HAP-1 (cell line): ENCODE data around the gene BORCS5.
"Not testable (repeated sequence)": the region's sequence is repeated elsewhere in the genome, so short reads cannot be mapped to it uniquely, and the experiment has no call there.

Source experiments
- DNase-seq, 2 experiments: peaks; one replicate each; pipeline ENCODE4 v3.0.0-alpha.2; 2016 to 2020; ENCODE audit warnings: low spot score in 2 of 2
- H3K27me3 ChIP-seq: fragments of 250-450 bp; sonication (Bioruptor Pico); 2 replicates; pipeline ENCODE4 v1.5.1; 2020; ENCODE audit warnings: low read depth, mild to moderate bottlenecking, moderate library complexity
- H3K36me3 ChIP-seq: fragments of 250-450 bp; sonication (Bioruptor Pico); replicated peaks from 2 replicates; pipeline ENCODE4 v1.5.1; 2020; ENCODE audit warnings: mild to moderate bottlenecking
- H3K4me1 ChIP-seq: fragments of 250-450 bp; sonication (Bioruptor Pico); 2 replicates; pipeline ENCODE4 v1.5.1; 2020; ENCODE audit warnings: mild to moderate bottlenecking
- H3K4me3 ChIP-seq: fragments of 250-450 bp; sonication (Bioruptor Pico); 2 replicates; pipeline ENCODE4 v1.5.1; 2020; ENCODE audit warnings: mild to moderate bottlenecking, moderate library complexity
- H3K9me3 ChIP-seq: fragments of 250-450 bp; sonication (Bioruptor Pico); 2 replicates; pipeline ENCODE4 v1.5.1; 2020; ENCODE audit warnings: mild to moderate bottlenecking, moderate library complexity
- in situ Hi-C: fragments of 300-500 bp; cut with MboI; formaldehyde crosslinking; loops from 3 replicates; pipeline ENCODE4 v1.14.3; 2020; ENCODE audit warnings: low sequenced_read_pairs, inconsistent platforms, mixed read lengths

Gene BORCS5

GRCh38 chr12:12408265-12408690 is 51.4 kb downstream of the BORCS5 start:
- Histone ChIP-seq H3K9me3 (no peaks in the 10 kb centered on the region), H3K36me3 (no peaks in the 10 kb centered on the region; the same call in 1 of the 2 replicates), H3K4me3 (no peak overlapping the region), H3K4me1 (peaks cover 10% of the 10 kb centered on the region; the same call in 1 of the 2 replicates), H3K27me3 (no peaks in the 10 kb centered on the region)
- DNase-seq: no peak
- in situ Hi-C loops: no loop called here

GRCh38 chr12:12409337-12409736 is 52.5 kb downstream of the BORCS5 start:
- DNase-seq, H3K36me3 ChIP-seq, in situ Hi-C loops: not testable (repeated sequence)

GRCh38 chr12:12415886-12416285 is 59.0 kb downstream of the BORCS5 start:
- peaks cover 8% of the 10 kb centered on the region; the same call in 1 of the 2 replicates for H3K4me1 ChIP-seq
- H3K36me3 ChIP-seq: no peaks in the 10 kb centered on the region
- H3K4me3 ChIP-seq: no peak overlapping the region
- DNase-seq: no peak
- in situ Hi-C loops: no loop called here
- H3K9me3 ChIP-seq: no peaks in the 10 kb centered on the region
- no peaks in the 10 kb centered on the region for H3K27me3 ChIP-seq

More at GRCh38 chr12:12409337-12409736, 52.5 kb downstream of the BORCS5 start:
- not testable (repeated sequence) for H3K4me1 ChIP-seq, H3K9me3 ChIP-seq, H3K27me3 ChIP-seq, H3K4me3 ChIP-seq

- H3K36me3 ChIP-seq, H3K27me3 ChIP-seq, H3K4me3 ChIP-seq, H3K4me1 ChIP-seq, in situ Hi-C loops, DNase-seq, H3K9me3 ChIP-seq: not testable (repeated sequence)
Measured at GRCh38 chr12:12419165-12419564, 62.3 kb downstream of the BORCS5 start.

GRCh38 chr12:12423367-12423766 is 66.5 kb downstream of the BORCS5 start:
- H3K4me3 ChIP-seq: no peak overlapping the region
- H3K36me3 ChIP-seq: no peaks in the 10 kb centered on the region
- H3K27me3 ChIP-seq: no peaks in the 10 kb centered on the region
- 0 out of 2 replicates have a peak, but pooled peaks cover 4% of the 10 kb centered on the region for H3K4me1 ChIP-seq
- DNase-seq: no peak
- H3K9me3 ChIP-seq: peaks cover 8% of the 10 kb centered on the region; the same call in 1 of the 2 replicates
- in situ Hi-C loops: no loop called here

- in situ Hi-C loops: no loop called here
- H3K36me3 ChIP-seq: no peaks in the 10 kb centered on the region
- peaks cover 8% of the 10 kb centered on the region; the same call in 1 of the 2 replicates for H3K9me3 ChIP-seq
- no peaks in the 10 kb centered on the region for H3K27me3 ChIP-seq
- DNase-seq: no peak
- no peak overlapping the region for H3K4me3 ChIP-seq
- no peaks in the 10 kb centered on the region for H3K4me1 ChIP-seq
Measured at GRCh38 chr12:12425001-12425400, 68.1 kb downstream of the BORCS5 start.

GRCh38 chr12:12425616-12426015 is 68.7 kb downstream of the BORCS5 start:
- DNase-seq: no peak
- no peaks in the 10 kb centered on the region for H3K27me3 ChIP-seq
- in situ Hi-C loops: no loop called here

GRCh38 chr12:12427568-12427967 is 70.7 kb downstream of the BORCS5 start:
- H3K9me3 ChIP-seq: peaks cover 8% of the 10 kb centered on the region; the same call in 1 of the 2 replicates
- in situ Hi-C loops: no loop called here
- DNase-seq: no peak
- H3K4me3 ChIP-seq: no peak overlapping the region
- H3K4me1 ChIP-seq: peaks cover 9% of the 10 kb centered on the region
- H3K27me3 ChIP-seq: no peaks in the 10 kb centered on the region
- H3K36me3 ChIP-seq: no peaks in the 10 kb centered on the region

More at GRCh38 chr12:12425616-12426015, 68.7 kb downstream of the BORCS5 start:
- H3K4me1 ChIP-seq: peaks cover 4% of the 10 kb centered on the region
- peaks cover 8% of the 10 kb centered on the region; the same call in 1 of the 2 replicates for H3K9me3 ChIP-seq
- H3K4me3 ChIP-seq: no peak overlapping the region
- H3K36me3 ChIP-seq: no peaks in the 10 kb centered on the region

- H3K9me3 ChIP-seq: peaks cover 8% of the 10 kb centered on the region; the same call in 1 of the 2 replicates
- H3K27me3 ChIP-seq: no peaks in the 10 kb centered on the region
- no peak for DNase-seq
- in situ Hi-C loops: no loop called here
- no peaks in the 10 kb centered on the region for H3K36me3 ChIP-seq
- H3K4me3 ChIP-seq: no peak overlapping the region
- peaks cover 9% of the 10 kb centered on the region for H3K4me1 ChIP-seq
Measured at GRCh38 chr12:12428047-12428446, 71.2 kb downstream of the BORCS5 start.

GRCh38 chr12:12428961-12429657 is 72.2 kb downstream of the BORCS5 start:
- in situ Hi-C loops: no loop called here
- no peaks in the 10 kb centered on the region for H3K27me3 ChIP-seq
- peaks cover 9% of the 10 kb centered on the region for H3K4me1 ChIP-seq
- no peak for DNase-seq
- H3K36me3 ChIP-seq: no peaks in the 10 kb centered on the region
- no peak overlapping the region for H3K4me3 ChIP-seq
- peaks cover 2% of the 10 kb centered on the region; the same call in 1 of the 2 replicates for H3K9me3 ChIP-seq

GRCh38 chr12:12432364-12432763 is 75.5 kb downstream of the BORCS5 start:
- no peaks in the 10 kb centered on the region for H3K9me3 ChIP-seq
- no peak overlapping the region for H3K4me3 ChIP-seq
- no peaks in the 10 kb centered on the region for H3K27me3 ChIP-seq
- H3K36me3 ChIP-seq: no peaks in the 10 kb centered on the region
- peaks cover 13% of the 10 kb centered on the region for H3K4me1 ChIP-seq
- in situ Hi-C loops: no loop called here
- DNase-seq: no peak

- no peaks in the 10 kb centered on the region for H3K36me3 ChIP-seq
- peaks cover 13% of the 10 kb centered on the region for H3K4me1 ChIP-seq
- no peaks in the 10 kb centered on the region for H3K27me3 ChIP-seq
- no peaks in the 10 kb centered on the region for H3K9me3 ChIP-seq
- DNase-seq: no peak
- no peak overlapping the region for H3K4me3 ChIP-seq
- in situ Hi-C loops: no loop called here
Measured at GRCh38 chr12:12433203-12433731, 76.4 kb downstream of the BORCS5 start.

GRCh38 chr12:12436831-12437345 is 80.0 kb downstream of the BORCS5 start:
- no peak for DNase-seq
- Histone ChIP-seq H3K4me3 (no peak overlapping the region), H3K27me3 (no peaks in the 10 kb centered on the region), H3K9me3 (no peaks in the 10 kb centered on the region), H3K36me3 (no peaks in the 10 kb centered on the region), H3K4me1 (peaks cover 4% of the 10 kb centered on the region)
- in situ Hi-C loops: no loop called here

GRCh38 chr12:12439636-12440035 is 82.8 kb downstream of the BORCS5 start:
- Histone ChIP-seq H3K9me3 (no peaks in the 10 kb centered on the region), H3K27me3 (no peaks in the 10 kb centered on the region), H3K36me3 (no peaks in the 10 kb centered on the region), H3K4me1 (peaks cover 6% of the 10 kb centered on the region; the same call in 1 of the 2 replicates), H3K4me3 (no peak overlapping the region)
- in situ Hi-C loops: no loop called here
- DNase-seq: no peak
